Coronary artery (tissue), 2 donors: ENCODE measurements around the gene QRFP.

Source experiments
- DNase-seq: peaks from one replicate; pipeline ENCODE4 v3.0.0-alpha.2; 2017; ENCODE audit warnings: low spot score
- H3K27ac ChIP-seq, 2 donors: fragments of 200-600 bp; sonication (generic); one replicate each; pipeline ENCODE4 v1.5.1; 2016 to 2019
- H3K4me3 ChIP-seq: fragments of 200-600 bp; sonication (generic); 2 replicates; pipeline ENCODE4 v1.5.1; 2016; ENCODE audit warnings: mild to moderate bottlenecking, moderate library complexity
- CTCF ChIP-seq: fragments of 200-600 bp; sonication (generic); IDR thresholded peaks from one replicate; pipeline ENCODE4 v1.5.1; 2019; ENCODE audit warnings: antibody characterized with exemption

Gene QRFP

DNA sequence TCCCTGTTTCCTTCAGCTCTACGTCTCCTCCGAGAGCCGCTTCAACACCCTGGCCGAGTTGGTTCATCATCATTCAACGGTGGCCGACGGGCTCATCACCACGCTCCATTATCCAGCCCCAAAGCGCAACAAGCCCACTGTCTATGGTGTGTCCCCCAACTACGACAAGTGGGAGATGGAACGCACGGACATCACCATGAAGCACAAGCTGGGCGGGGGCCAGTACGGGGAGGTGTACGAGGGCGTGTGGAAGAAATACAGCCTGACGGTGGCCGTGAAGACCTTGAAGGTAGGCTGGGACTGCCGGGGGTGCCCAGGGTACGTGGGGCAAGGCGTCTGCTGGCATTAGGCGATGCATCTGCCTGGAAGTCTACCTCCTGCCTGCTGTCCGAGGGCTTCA is 33.9 kb downstream of the QRFP start:
- TF ChIP-seq CTCF = no peak
- peak overlapping the region in 1 of 2 donors; percentile 56 for H3K27ac ChIP-seq
- H3K4me3 ChIP-seq = no peak overlapping the region
- peak; percentile 62 for DNase-seq

DNA sequence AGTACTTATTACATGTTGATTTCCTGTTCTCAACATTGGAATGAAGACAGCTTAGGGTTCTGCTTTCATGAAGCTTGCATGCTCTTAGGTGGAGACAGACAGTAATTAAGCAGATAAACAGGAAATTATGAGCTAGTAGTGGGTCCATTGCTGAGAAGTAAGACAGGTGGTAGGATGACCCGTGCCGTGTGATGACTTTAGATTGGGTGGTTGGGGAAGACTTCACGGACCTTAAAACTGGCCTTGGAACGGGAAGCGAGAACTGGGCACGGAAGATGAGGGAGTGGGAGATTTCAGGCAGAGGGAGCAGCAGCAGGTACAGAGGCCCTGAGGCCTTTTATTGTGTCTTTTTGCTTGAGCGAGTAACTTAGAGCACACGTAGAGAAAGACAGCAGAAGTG is 34.4 kb downstream of the QRFP start:
- Histone ChIP-seq H3K4me3 (no peak overlapping the region), H3K27ac (peak overlapping the region in 1 of 2 donors; percentile 56)
- no peak for TF ChIP-seq CTCF
- DNase-seq = peak; percentile 40

- H3K27ac ChIP-seq = peak overlapping the region; percentile 63 to 87
- TF ChIP-seq CTCF = no peak
These were observed 35.0 kb downstream of the QRFP start for GRCh38 chr9:130861372-130862180.

GRCh38 chr9:130860458-130861316 is 35.9 kb downstream of the QRFP start:
- Histone ChIP-seq H3K4me3 (peak overlapping the region; percentile 62), H3K27ac (peak overlapping the region; percentile 68 to 87)
- peak; percentile 97 for DNase-seq
- TF ChIP-seq CTCF = peak; percentile 32

More at GRCh38 chr9:130861372-130862180, 35.0 kb downstream of the QRFP start:
- no peak overlapping the region for H3K4me3 ChIP-seq
- DNase-seq = peak; percentile 41

DNA sequence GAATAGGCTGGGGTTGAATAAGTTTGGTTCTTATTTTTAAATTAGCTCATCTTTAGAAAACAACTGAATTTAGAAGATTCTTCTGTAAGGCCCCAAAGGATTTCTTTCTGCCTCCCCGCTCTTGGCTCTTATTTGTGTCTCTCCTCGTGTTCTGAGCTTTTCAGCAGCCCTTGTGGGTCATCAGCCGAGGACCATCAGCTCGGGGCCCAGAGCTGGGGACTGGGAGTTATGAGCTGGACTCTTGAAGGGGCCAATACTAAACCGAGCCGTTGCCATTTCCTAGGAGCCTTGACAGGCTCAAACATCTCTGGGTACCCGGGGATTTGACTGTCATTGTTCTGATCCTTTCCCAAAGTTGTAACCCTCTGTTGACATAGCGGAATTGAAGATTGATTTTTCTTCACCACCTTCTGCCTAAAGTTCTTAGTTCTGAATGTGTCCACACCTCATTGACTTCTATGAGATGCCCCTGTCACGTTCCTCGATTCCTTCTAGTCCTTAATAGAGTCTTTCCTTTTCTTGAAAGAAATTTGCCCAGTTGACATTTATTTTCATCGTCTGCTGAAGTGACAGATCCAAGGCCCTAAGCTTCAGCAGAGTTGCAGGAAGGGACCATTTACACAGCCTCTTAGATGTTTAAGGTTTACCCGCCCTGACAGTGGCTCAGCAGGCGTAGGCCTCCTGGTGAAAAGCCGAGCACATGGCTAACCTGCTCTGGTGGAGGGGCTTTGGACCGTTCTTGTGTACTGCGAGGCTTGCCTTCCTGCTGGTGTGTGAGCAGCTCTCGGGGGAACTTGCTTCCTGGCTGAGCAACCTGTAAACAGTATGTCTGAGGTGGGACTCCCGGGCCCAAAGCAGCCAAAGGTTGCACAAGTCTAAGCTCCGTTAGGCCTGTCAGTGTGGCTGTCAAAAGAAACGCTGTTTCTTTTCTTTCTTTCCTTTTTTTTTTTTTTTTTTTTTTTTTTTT is 37.6 kb downstream of the QRFP start:
- TF ChIP-seq CTCF = no peak
- peak overlapping the region; percentile 37 for H3K4me3 ChIP-seq
- H3K27ac ChIP-seq = peak overlapping the region; percentile 64 to 87
- peak; percentile 72 for DNase-seq

GRCh38 chr9:130857864-130858738 is 38.5 kb downstream of the QRFP start:
- TF ChIP-seq CTCF = no peak
- Histone ChIP-seq H3K4me3 (peak overlapping the region; percentile 37), H3K27ac (peak overlapping the region; percentile 64 to 87)
- peak; percentile 90 for DNase-seq
